H1 (cell line): ENCODE data around the gene CHMP6. TPM values are rescaled to one million over a fixed set of nuclear protein-coding genes. Genes with fewer than 3 reads are reported as not detected.
A peak's percentile ranks its signal among the peaks of the same experiment; 100 is the strongest.

Experiments
- CTCF ChIA-PET: fragments of 300-600 bp; sonication (Branson Sonifier 250); formaldehyde crosslinking; loops from one replicate; lab custom pipeline; 2021; ENCODE audit not compliant: partially characterized antibody; lab: Charles Lee
- POLR2A ChIA-PET: fragments of 300-600 bp; sonication (Branson Sonifier 250); formaldehyde crosslinking; loops from one replicate; lab custom pipeline; 2021; ENCODE audit warnings: inconsistent platforms; ENCODE audit not compliant: partially characterized antibody; lab: Charles Lee
- DNase-seq, 2 experiments: peaks; one replicate each; pipeline versions ENCODE4 v3.0.0 to v3.0.0-alpha.2; 2010 to 2022; ENCODE audit warnings: low spot score in 2 of 2, low read depth in 1 of 2, mixed read lengths in 1 of 2
- FAIRE-seq: peaks from 2 replicates; lab custom pipeline; 2011; peaks lifted over from hg19 to GRCh38; lab: Jason Lieb, UNC
- H2AFZ ChIP-seq: 2 replicates; pipeline ENCODE4 v1.8.1; 2012; ENCODE audit warnings: low read length, inconsistent platforms
- H2AK5ac ChIP-seq: 2 replicates; pipeline ENCODE4 v1.6.1; 2013; ENCODE audit warnings: low read depth, low read length
- H2BK120ac ChIP-seq: replicated peaks from 2 replicates; pipeline ENCODE3; 2013; ENCODE audit warnings: low read depth, low read length, inconsistent platforms
- H2BK12ac ChIP-seq: 2 replicates; pipeline ENCODE4 v1.6.1; 2013; ENCODE audit warnings: low read depth, low read length
- H2BK15ac ChIP-seq: 2 replicates; pipeline ENCODE4 v1.6.1; 2013; ENCODE audit warnings: low read length
- H2BK20ac ChIP-seq: 2 replicates; pipeline ENCODE4 v1.6.1; 2013; ENCODE audit warnings: low read length
- H2BK5ac ChIP-seq: 2 replicates; pipeline ENCODE4 v1.6.1; 2013; ENCODE audit warnings: low read depth, low read length
- H3K14ac ChIP-seq: 2 replicates; pipeline ENCODE4 v1.6.1; 2013; ENCODE audit warnings: inconsistent platforms; ENCODE audit not compliant: insufficient read length
- H3K18ac ChIP-seq: 2 replicates; pipeline ENCODE4 v1.6.1; 2013; ENCODE audit warnings: low read length; ENCODE audit errors: extremely low read depth
- H3K23ac ChIP-seq: 2 replicates; pipeline ENCODE4 v1.6.1; 2013; ENCODE audit warnings: inconsistent platforms; ENCODE audit not compliant: insufficient read length
- H3K23me2 ChIP-seq: 2 replicates; pipeline ENCODE4 v1.6.1; 2013; ENCODE audit warnings: low read depth, low read length
- H3K27ac ChIP-seq: 2 replicates; pipeline ENCODE4 v1.6.1; 2011; ENCODE audit warnings: low read depth, low read length, inconsistent platforms
- H3K27me3 ChIP-seq, 4 experiments: replicated peaks in 1 of 4; 1 replicate in 1 of 4; 2 replicates in 3 of 4; pipeline versions ENCODE4 v1.6.1 to v1.8.1; 2011 to 2013; ENCODE audit warnings: low read length in 3 of 4, mild to moderate bottlenecking in 3 of 4, inconsistent platforms in 2 of 4, mixed read lengths in 2 of 4, moderate library complexity in 1 of 4; ENCODE audit not compliant: control insufficient read depth in 3 of 4, insufficient read depth in 3 of 4; ENCODE audit errors: extremely low read depth in 1 of 4
- H3K36me3 ChIP-seq, 4 experiments: 2 replicates each; pipeline versions ENCODE4 v1.6.1 to v1.8.1; 2011 to 2013; ENCODE audit warnings: mild to moderate bottlenecking in 4 of 4, low read length in 3 of 4, moderate library complexity in 2 of 4, control low read depth in 1 of 4, inconsistent platforms in 1 of 4; ENCODE audit not compliant: insufficient read depth in 4 of 4, control insufficient read depth in 2 of 4
- H3K4ac ChIP-seq: replicated peaks from 2 replicates; pipeline ENCODE3; 2013; ENCODE audit warnings: low read length, low read depth, mixed read lengths, inconsistent platforms; ENCODE audit not compliant: insufficient read length
- H3K4me1 ChIP-seq, 4 experiments: replicated peaks in 1 of 4; 1 replicate in 1 of 4; 2 replicates in 3 of 4; pipeline versions ENCODE4 v1.6.1 to v1.8.1; 2011 to 2013; ENCODE audit warnings: low read length in 3 of 4, inconsistent platforms in 2 of 4, mixed read lengths in 1 of 4; ENCODE audit not compliant: insufficient read depth in 4 of 4, control insufficient read depth in 3 of 4
- H3K4me2 ChIP-seq, 2 experiments: 2 replicates each; pipeline versions ENCODE4 v1.6.1 to v1.8.1; 2011 to 2013; ENCODE audit warnings: low read depth in 2 of 2, low read length in 2 of 2, control low read depth in 1 of 2, inconsistent platforms in 1 of 2, mild to moderate bottlenecking in 1 of 2; ENCODE audit not compliant: insufficient read depth in 1 of 2
- H3K4me3 ChIP-seq, 4 experiments: fragments of 200-600, 300-600 bp in 1 of 4; sonication (generic), shearing (Covaris generic), sonication (Bioruptor Twin) in 1 of 4; 2 replicates each; pipeline versions ENCODE4 v1.5.1 to v1.8.1; 2011 to 2016; ENCODE audit warnings: low read length in 4 of 4, low read depth in 3 of 4, control low read depth in 2 of 4, inconsistent platforms in 2 of 4, mild to moderate bottlenecking in 2 of 4, mixed read lengths in 1 of 4, moderate library complexity in 1 of 4; ENCODE audit not compliant: insufficient read depth in 2 of 4; ENCODE audit errors: extremely low read depth in 1 of 4
- H3K56ac ChIP-seq: replicated peaks from 2 replicates; pipeline ENCODE3; 2013; ENCODE audit warnings: low read depth, mild to moderate bottlenecking, mixed read lengths, low read length, inconsistent platforms; ENCODE audit not compliant: insufficient read length
- H3K79me1 ChIP-seq: 2 replicates; pipeline ENCODE4 v1.6.1; 2013; ENCODE audit warnings: low read depth, low read length, control low read depth
- H3K79me2 ChIP-seq, 2 experiments: 2 replicates each; pipeline versions ENCODE4 v1.6.1 to v1.8.1; 2012 to 2013; ENCODE audit warnings: low read length in 2 of 2, mild to moderate bottlenecking in 2 of 2, inconsistent platforms in 1 of 2; ENCODE audit not compliant: insufficient read depth in 2 of 2, control insufficient read depth in 1 of 2
- H3K9ac ChIP-seq, 4 experiments: replicated peaks in 1 of 4; 1 replicate in 1 of 4; 2 replicates in 3 of 4; pipeline versions ENCODE4 v1.6.1 to v1.8.1; 2011 to 2013; ENCODE audit warnings: low read depth in 3 of 4, low read length in 3 of 4, control low read depth in 2 of 4, mild to moderate bottlenecking in 2 of 4, moderate library complexity in 2 of 4, inconsistent platforms in 1 of 4; ENCODE audit errors: extremely low read depth in 1 of 4
- H3K9me3 ChIP-seq, 2 experiments: 2 replicates each; pipeline versions ENCODE4 v1.6.1 to v1.8.1; 2012 to 2013; ENCODE audit warnings: mild to moderate bottlenecking in 2 of 2, moderate library complexity in 2 of 2, control low read depth in 1 of 2, inconsistent platforms in 1 of 2, low read depth in 1 of 2, low read length in 1 of 2, mixed read lengths in 1 of 2; ENCODE audit not compliant: insufficient read depth in 2 of 2
- H4K20me1 ChIP-seq, 2 experiments: replicated peaks in 1 of 2; 2 replicates each; pipeline versions ENCODE3 to v1.8.1; 2011 to 2013; ENCODE audit warnings: inconsistent platforms in 2 of 2, low read length in 2 of 2, mild to moderate bottlenecking in 1 of 2; ENCODE audit not compliant: insufficient read depth in 2 of 2, control insufficient read depth in 1 of 2
- H4K5ac ChIP-seq: 2 replicates; pipeline ENCODE4 v1.6.1; 2013; ENCODE audit warnings: low read length, low read depth, mixed read lengths, inconsistent platforms; ENCODE audit not compliant: insufficient read length
- H4K8ac ChIP-seq: 2 replicates; pipeline ENCODE4 v1.8.0; 2013; ENCODE audit warnings: mild to moderate bottlenecking, moderate library complexity, low read length, inconsistent platforms; ENCODE audit not compliant: insufficient read depth; ENCODE audit errors: extremely low read depth
- H4K91ac ChIP-seq: replicated peaks from 2 replicates; pipeline ENCODE3; 2013; ENCODE audit warnings: low read length, mixed read lengths, inconsistent platforms; ENCODE audit not compliant: insufficient read length
- HDAC6 ChIP-seq: IDR thresholded peaks from one replicate; pipeline ENCODE4 v1.7.1; 2012; ENCODE audit warnings: low read depth, mild to moderate bottlenecking, inconsistent platforms, low read length, moderate library complexity
- JUN ChIP-seq: IDR thresholded peaks from 2 replicates; pipeline ENCODE4 v1.6.1; 2011; ENCODE audit warnings: low read depth, mild to moderate bottlenecking, improper control_type of control experiment, low read length
- JUND ChIP-seq: IDR thresholded peaks from 2 replicates; pipeline ENCODE4 v1.6.1; 2011; ENCODE audit warnings: mild to moderate bottlenecking, improper control_type of control experiment, low read length
- KDM1A ChIP-seq: fragments of 200-600, 300-600 bp; sonication (generic); IDR thresholded peaks from 2 replicates; pipeline ENCODE4 v1.7.1; 2016; ENCODE audit warnings: mild to moderate bottlenecking, low read length, borderline replicate concordance
- SAP30 ChIP-seq: fragments of 300-600 bp; sonication (generic); IDR thresholded peaks from 2 replicates; pipeline ENCODE4 v1.7.1; 2012; ENCODE audit warnings: low read length, moderate library complexity, mild to moderate bottlenecking, inconsistent platforms; ENCODE audit not compliant: insufficient read depth, insufficient replicate concordance
- SIRT6 ChIP-seq: IDR thresholded peaks from one replicate; pipeline ENCODE4 v1.7.1; 2012; ENCODE audit warnings: low read length, inconsistent platforms
- SRF ChIP-seq: IDR thresholded peaks from 2 replicates; pipeline ENCODE4 v1.6.1; 2011; ENCODE audit warnings: mild to moderate bottlenecking, low read depth, low read length, moderate library complexity
- WGBS, 2 experiments: shearing (Covaris generic) in 1 of 2; methylation state at CpG; one replicate each; pipeline versions ENCODE4 v1.1.6 to v1.1.7; 2013 to 2015; ENCODE audit warnings: low lambda C conversion rate in 2 of 2, mixed read lengths in 2 of 2, inconsistent platforms in 1 of 2, low coverage in 1 of 2, missing lambda C conversion rate in 1 of 2; ENCODE audit not compliant: insufficient replicate concordance in 2 of 2, insufficient coverage in 1 of 2, insufficient read length in 1 of 2; ENCODE audit errors: extremely low coverage in 1 of 2, missing lambda C conversion rate in 1 of 2; 5-methylcytosine and 5-hydroxymethylcytosine counted together
- polyA plus RNA-seq, 7 experiments: library from polyadenylated mRNA; depleted of rRNA in 3 of 7; stranded (reverse) in 5 of 7; unstranded in 2 of 7; fragments of >200 nt in 5 of 7; fragments of 200-250 nt in 2 of 7; gene quantifications; 1 replicate in 5 of 7; 2 replicates in 1 of 7; 4 replicates in 1 of 7; pipeline versions ENCODE4 v1.2.1 to v1.2.3, GENCODE V29; 2011 to 2013; ENCODE audit warnings: missing spikeins in 2 of 7, mixed read lengths in 2 of 7
- total RNA-seq: library from RNA; stranded (reverse); fragmentation: NEBNext Ultra II Directional; extraction: Animal tissue kit (Norgen Biotek cat#: 25700); gene quantifications from 2 replicates; pipeline ENCODE4 v1.2.1, GENCODE V29; 2021
- TF ChIP-seq, protein P1 (sequence below): IDR thresholded peaks from 2 replicates; pipeline ENCODE4 v1.6.1; 2012; ENCODE audit warnings: low read length, inconsistent platforms

The CHMP6 gene
- total and polyA plus RNA-seq, 2 of the 8 experiments (the other 6 are each of a cell fraction or from before 2014, with no cell fraction given): 15.7 to 24.3 TPM

DNA sequence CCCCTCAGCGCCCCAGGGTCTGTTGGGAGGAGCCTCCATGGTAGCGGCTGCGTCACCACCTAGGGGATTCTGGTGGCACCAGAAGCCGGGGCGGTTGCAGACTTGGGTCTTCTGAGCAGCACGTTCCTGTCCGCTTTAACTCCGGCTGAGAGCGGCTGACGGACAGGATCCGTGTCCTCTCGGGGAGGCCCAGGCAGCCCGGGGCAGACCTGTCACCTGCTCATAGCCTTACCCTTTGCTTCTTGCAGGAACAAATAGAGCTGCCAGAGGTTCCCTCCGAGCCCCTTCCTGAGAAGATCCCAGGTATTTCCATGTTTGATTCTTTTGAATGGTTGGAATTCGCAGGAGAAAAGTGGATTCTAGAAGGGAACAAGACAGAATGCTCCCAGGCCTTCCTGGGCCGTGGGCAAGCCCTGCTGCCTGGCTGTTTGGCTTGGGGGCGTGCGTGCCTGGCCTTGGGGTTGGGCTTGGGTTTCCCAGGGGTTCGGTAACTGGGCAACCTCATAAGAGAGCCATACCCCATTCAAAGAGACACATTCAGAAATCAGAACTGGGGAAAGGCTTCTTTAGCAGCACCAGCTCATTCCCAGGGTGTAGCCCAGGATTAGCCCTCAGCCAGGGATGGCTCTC is 6.6 kb downstream of the CHMP6 start:
- Histone ChIP-seq H3K79me2 (no peaks in the 10 kb centered on the region; a peak in 1 of 4 replicates), H2BK120ac (no peak overlapping the region), H4K20me1 (peaks cover 3 to 20% of the 10 kb centered on the region in 2 experiments), H3K9me3 (no peaks in the 10 kb centered on the region), H4K91ac (no peak overlapping the region), H3K36me3 (peaks cover 0 to 8% (median 1%) of the 10 kb centered on the region in 4 experiments; a peak in 3 of 8 replicates), H3K27me3 (peaks cover 0 to 7% (median 2%) of the 10 kb centered on the region in 4 experiments; a peak in 3 of 7 replicates), H3K4me2 (no peak overlapping the region), H3K4me3 (no peak overlapping the region), H3K56ac (no peak overlapping the region), H3K23ac (no peak overlapping the region), H3K18ac (no peak overlapping the region), H2AFZ (no peak overlapping the region), H3K79me1 (no peaks in the 10 kb centered on the region; the same call in 1 of the 2 replicates), H3K27ac (no peak overlapping the region), H3K23me2 (no peaks in the 10 kb centered on the region), H2AK5ac (no peak overlapping the region), H2BK12ac (no peak overlapping the region), H3K4me1 (no peaks in the 10 kb centered on the region), H3K4ac (no peak overlapping the region), H2BK5ac (no peak overlapping the region), H4K5ac (no peak overlapping the region), H2BK20ac (no peak overlapping the region), H2BK15ac (no peak overlapping the region), H4K8ac (peak overlapping the region; percentile 85; the same call in 1 of the 2 replicates), H3K9ac (no peak overlapping the region), H3K14ac (no peak overlapping the region)
- FAIRE-seq (no peak), DNase-seq (no peak)
- ChIA-PET CTCF (interaction anchor here (0.7 to 1.5 kb wide), 5 partner anchors 9 to 105 kb away, joined by 3 to 5 read pairs (median 4); no protein-coding TSS in a partner anchor), POLR2A (no interaction called here)
- TF ChIP-seq SRF (no peak), JUND (no peak), SIRT6 (no peak), SAP30 (no peak), HDAC6 (no peak), JUN (no peak), KDM1A (no peak)
- TF ChIP-seq, protein P1, sequence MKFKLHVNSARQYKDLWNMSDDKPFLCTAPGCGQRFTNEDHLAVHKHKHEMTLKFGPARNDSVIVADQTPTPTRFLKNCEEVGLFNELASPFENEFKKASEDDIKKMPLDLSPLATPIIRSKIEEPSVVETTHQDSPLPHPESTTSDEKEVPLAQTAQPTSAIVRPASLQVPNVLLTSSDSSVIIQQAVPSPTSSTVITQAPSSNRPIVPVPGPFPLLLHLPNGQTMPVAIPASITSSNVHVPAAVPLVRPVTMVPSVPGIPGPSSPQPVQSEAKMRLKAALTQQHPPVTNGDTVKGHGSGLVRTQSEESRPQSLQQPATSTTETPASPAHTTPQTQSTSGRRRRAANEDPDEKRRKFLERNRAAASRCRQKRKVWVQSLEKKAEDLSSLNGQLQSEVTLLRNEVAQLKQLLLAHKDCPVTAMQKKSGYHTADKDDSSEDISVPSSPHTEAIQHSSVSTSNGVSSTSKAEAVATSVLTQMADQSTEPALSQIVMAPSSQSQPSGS: no peak
- WGBS, 2 experiments: 95% methylated on average over 19 of the region's 19 CpGs; no CpG with 5 or more reads in 1 of the 2 experiments
